HEK293T (cell line): ENCODE data around the gene SHISAL1.

Experiments used
- ARNT ChIP-seq: fragments of 450-650 bp; IDR thresholded peaks from 2 replicates; pipeline ENCODE4 v1.6.1; 2017; ENCODE audit warnings: mild to moderate bottlenecking
- BHLHE40 ChIP-seq: fragments of 450-650 bp; IDR thresholded peaks from 2 replicates; pipeline ENCODE4 v1.6.1; 2016; ENCODE audit warnings: mild to moderate bottlenecking, moderate library complexity, borderline replicate concordance
- FOXA1 ChIP-seq: fragments of 450-650 bp; IDR thresholded peaks from 2 replicates; pipeline ENCODE4 v1.6.1; 2016; ENCODE audit warnings: mild to moderate bottlenecking
- LEF1 ChIP-seq: fragments of 450-650 bp; IDR thresholded peaks from 2 replicates; pipeline ENCODE4 v1.6.1; 2017; ENCODE audit warnings: mild to moderate bottlenecking, borderline replicate concordance
- NFRKB ChIP-seq: fragments of 450-650 bp; IDR thresholded peaks from 2 replicates; pipeline ENCODE4 v1.6.1; 2016; ENCODE audit warnings: mild to moderate bottlenecking, moderate library complexity
- ZNF384 ChIP-seq: fragments of 450-650 bp; IDR thresholded peaks from 2 replicates; pipeline ENCODE4 v1.6.1; 2016

DNA sequence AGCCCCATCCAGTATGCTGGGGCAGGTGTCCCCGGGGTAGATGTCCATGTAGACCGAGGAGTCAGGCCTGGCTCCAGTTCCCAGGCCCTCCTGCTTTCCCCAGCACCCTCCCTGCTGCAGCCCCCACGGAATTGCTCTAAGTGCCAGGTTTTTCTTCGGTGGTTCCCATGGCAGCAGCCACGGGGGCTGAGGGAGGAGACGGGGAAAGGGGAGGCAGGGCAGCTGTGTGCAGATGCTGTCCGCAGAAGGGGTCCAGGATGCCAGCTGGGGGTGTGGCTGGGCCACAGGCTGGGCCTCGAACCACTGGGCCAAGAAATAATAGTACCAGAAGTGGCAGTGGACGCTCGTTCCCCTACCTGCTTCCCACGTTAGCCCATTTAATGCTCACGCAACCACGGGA lies 25.0 kb downstream of the SHISAL1 start:
- TF ChIP-seq ZNF384 (no peak), NFRKB (no peak), BHLHE40 (no peak), FOXA1 (no peak), ARNT (no peak), LEF1 (no peak)
